HL-60 (cell line): ENCODE results near the gene CDC37.
"Not testable (repeated sequence)": the region's sequence is repeated elsewhere in the genome, so short reads cannot be mapped to it uniquely, and the experiment has no call there.

ENCODE experiments used
- GABPA ChIP-seq: IDR thresholded peaks from 2 replicates; pipeline ENCODE4 v1.6.1; 2012; ENCODE audit warnings: low read depth
- POLR2AphosphoS5 ChIP-seq: IDR thresholded peaks from 2 replicates; pipeline ENCODE4 v1.6.1; 2012; ENCODE audit warnings: low read depth
- SPI1 ChIP-seq: IDR thresholded peaks from 2 replicates; pipeline ENCODE4 v1.6.1; 2012; ENCODE audit warnings: low read depth, mild to moderate bottlenecking, borderline replicate concordance
- TF ChIP-seq, protein P1 (sequence below): IDR thresholded peaks from one replicate; pipeline ENCODE4 v1.5.1; 2011; ENCODE audit warnings: low read length, control low read depth, inconsistent platforms; ENCODE audit not compliant: insufficient read depth
- TF ChIP-seq, protein P2 (sequence below): IDR thresholded peaks from 2 replicates; pipeline ENCODE4 v1.6.1; 2012; ENCODE audit warnings: low read depth; ENCODE audit not compliant: insufficient replicate concordance

DNA sequence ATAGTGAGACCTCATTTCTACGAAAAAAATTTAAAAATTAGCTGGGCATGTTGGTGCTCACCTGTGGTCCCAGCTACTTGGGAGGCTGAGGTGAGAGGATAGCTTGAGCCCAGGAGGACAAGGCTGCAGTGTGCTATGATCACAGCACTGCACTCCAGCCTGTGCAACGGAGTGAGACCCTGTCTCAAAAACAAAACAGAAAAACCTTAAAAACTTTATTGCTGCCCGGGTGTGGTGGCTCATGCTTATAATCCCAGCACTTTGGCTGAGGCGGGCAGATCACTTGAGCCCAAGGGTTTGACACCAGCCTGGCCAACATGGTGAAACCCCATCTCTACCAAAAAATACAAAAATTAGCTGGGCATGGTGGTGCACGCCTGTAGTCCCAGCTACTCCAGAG is 7.9 kb upstream of the CDC37 start:
- TF ChIP-seq, protein P1, sequence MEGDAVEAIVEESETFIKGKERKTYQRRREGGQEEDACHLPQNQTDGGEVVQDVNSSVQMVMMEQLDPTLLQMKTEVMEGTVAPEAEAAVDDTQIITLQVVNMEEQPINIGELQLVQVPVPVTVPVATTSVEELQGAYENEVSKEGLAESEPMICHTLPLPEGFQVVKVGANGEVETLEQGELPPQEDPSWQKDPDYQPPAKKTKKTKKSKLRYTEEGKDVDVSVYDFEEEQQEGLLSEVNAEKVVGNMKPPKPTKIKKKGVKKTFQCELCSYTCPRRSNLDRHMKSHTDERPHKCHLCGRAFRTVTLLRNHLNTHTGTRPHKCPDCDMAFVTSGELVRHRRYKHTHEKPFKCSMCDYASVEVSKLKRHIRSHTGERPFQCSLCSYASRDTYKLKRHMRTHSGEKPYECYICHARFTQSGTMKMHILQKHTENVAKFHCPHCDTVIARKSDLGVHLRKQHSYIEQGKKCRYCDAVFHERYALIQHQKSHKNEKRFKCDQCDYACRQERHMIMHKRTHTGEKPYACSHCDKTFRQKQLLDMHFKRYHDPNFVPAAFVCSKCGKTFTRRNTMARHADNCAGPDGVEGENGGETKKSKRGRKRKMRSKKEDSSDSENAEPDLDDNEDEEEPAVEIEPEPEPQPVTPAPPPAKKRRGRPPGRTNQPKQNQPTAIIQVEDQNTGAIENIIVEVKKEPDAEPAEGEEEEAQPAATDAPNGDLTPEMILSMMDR = not testable (repeated sequence)
- TF ChIP-seq POLR2AphosphoS5, GABPA, SPI1: not testable (repeated sequence)
- TF ChIP-seq, protein P2, sequence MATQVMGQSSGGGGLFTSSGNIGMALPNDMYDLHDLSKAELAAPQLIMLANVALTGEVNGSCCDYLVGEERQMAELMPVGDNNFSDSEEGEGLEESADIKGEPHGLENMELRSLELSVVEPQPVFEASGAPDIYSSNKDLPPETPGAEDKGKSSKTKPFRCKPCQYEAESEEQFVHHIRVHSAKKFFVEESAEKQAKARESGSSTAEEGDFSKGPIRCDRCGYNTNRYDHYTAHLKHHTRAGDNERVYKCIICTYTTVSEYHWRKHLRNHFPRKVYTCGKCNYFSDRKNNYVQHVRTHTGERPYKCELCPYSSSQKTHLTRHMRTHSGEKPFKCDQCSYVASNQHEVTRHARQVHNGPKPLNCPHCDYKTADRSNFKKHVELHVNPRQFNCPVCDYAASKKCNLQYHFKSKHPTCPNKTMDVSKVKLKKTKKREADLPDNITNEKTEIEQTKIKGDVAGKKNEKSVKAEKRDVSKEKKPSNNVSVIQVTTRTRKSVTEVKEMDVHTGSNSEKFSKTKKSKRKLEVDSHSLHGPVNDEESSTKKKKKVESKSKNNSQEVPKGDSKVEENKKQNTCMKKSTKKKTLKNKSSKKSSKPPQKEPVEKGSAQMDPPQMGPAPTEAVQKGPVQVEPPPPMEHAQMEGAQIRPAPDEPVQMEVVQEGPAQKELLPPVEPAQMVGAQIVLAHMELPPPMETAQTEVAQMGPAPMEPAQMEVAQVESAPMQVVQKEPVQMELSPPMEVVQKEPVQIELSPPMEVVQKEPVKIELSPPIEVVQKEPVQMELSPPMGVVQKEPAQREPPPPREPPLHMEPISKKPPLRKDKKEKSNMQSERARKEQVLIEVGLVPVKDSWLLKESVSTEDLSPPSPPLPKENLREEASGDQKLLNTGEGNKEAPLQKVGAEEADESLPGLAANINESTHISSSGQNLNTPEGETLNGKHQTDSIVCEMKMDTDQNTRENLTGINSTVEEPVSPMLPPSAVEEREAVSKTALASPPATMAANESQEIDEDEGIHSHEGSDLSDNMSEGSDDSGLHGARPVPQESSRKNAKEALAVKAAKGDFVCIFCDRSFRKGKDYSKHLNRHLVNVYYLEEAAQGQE = not testable (repeated sequence)
